ENCODE results near the gene FRS2.

- no peak for TF ChIP-seq POLR2AphosphoS5 (IDR thresholded peaks at IDR 0.05; ENCODE audit: low read depth, low read length)
- no peak for TF ChIP-seq POLR2A (IDR thresholded peaks at IDR 0.05; ENCODE audit: low read depth, low read length)
- TF ChIP-seq TAF1 (IDR thresholded peaks at IDR 0.05; ENCODE audit: low read depth, low read length): no peak
Measured at GRCh38 chr12:69480698-69481097, 10.5 kb downstream of the FRS2 start.

Data from GM12891 (cell line).